GM21381 (cell line): ENCODE measurements around the gene GRM4.
"Not testable (repeated sequence)": the region's sequence is repeated elsewhere in the genome, so short reads cannot be mapped to it uniquely, and the experiment has no call there.

Experiments
- ATAC-seq: cut with Tn5 transposase; IDR thresholded peaks from one replicate; pipeline ENCODE4 v1.9.1; 2021; ENCODE audit warnings: mild to moderate bottlenecking, moderate library complexity; ENCODE audit not compliant: unreplicated experiment

Gene GRM4

DNA sequence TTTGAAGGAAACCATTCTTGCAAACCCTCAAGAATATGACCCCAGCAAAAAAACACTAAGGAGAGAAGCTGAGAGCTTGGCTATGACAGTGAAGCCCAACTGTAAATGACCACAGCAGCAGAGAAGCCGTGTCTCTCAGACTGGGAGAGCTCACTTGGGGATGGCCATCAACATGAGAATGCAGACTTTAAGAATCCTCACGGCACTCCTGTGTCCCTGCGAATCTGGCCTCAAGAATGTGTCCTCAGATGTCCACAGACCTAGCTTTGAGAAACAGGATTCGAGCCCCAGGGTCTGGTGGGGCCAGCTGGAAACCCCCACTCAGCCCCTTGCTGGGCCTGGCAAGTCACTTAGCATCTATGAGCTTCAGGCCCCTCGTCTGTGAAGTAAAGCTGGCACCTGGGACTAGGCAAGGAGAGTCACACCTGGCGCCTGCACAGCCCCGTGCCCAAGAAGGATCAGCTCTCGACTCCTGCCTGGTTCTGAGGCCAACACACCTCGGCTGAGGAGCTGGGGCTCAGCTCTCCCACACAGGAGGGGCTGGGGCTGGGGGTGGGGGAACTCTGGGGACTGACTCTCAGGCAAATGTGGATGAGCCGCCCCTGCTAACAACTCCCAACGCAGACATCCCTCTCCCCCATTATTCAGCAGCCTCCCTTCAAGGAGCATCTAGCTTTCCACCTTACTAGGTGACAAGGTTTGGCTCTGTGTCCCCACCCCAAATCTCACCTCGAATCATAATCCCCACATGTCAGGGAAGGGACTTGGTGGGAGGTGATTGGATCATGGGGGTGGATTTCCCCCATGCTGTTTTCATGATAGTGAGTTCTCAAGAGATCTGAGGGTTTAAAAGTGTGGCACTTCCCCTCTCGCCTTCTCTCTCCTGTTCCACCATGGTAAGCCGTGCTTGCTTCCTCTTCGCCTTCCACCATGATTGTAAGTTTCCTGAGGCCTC, 97.7 kb downstream of the GRM4 start:
- ATAC-seq: no peak

DNA sequence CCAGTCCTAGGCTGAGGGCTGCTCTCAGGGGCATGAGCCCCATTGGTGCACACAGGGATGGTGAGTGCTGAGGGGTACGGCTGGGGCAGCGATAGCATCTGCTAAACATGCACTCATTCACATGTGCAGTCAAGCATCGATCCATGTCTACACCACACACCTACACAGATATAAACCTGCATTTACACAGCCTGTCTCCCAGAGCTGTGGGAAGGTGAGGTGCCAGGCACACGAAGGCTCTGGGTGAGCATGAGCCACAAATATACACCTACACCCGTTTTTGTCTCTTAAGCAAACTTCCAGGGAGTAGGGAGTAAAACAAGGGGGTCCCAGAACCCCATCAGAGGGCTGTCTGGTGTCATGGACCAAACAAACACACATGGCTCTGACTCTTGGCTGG, 99.3 kb downstream of the GRM4 start:
- ATAC-seq: no peak

DNA sequence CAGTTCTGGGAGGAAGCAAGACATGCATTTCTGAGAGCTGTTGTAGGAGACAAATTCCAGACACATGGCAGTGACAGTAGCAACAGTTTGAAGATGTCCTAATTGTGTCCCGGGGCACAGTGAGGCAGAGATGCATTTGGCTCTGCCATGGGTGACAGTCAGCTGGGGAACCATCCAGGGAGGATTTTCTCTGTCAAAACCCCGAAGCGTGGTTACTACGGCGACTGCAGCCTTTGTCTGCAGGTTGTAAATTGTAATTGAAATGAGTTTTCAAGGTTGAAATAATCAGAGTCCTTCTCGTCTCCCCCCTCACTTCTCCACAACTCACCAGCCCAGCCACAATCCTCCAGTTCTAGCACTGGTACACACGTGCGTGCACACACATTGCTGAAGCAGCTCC, 100.1 kb downstream of the GRM4 start:
- ATAC-seq: no peak

DNA sequence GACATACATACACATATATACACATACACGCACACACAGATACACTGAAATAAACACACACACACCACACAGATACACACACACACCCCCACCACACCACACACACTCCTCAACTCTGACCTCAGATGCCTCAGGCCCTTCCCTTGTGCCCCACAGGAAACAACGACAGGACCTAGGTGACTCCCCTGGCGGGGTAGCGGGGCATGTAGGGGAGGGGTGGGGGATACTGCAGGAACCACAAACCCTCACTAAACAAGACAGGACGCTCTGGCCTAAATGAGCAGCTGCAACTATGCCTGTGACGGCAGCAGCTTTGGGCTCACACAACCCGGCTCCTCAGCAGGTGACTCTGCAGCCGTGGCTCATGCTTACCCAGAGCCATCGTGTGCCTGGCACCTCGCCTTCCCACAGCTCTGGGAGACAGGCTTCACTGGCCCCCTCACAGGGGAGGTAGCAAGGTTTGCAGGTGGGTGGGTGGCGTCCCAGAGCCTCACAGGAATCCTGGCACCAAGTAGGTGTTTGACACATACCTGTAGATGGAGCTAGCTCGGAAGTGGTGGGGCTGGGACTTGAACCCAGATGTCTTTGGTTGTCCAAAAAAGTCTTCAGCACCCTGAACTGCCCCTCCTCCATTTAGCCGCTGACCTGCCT, 100.8 kb downstream of the GRM4 start:
- ATAC-seq: no peak

DNA sequence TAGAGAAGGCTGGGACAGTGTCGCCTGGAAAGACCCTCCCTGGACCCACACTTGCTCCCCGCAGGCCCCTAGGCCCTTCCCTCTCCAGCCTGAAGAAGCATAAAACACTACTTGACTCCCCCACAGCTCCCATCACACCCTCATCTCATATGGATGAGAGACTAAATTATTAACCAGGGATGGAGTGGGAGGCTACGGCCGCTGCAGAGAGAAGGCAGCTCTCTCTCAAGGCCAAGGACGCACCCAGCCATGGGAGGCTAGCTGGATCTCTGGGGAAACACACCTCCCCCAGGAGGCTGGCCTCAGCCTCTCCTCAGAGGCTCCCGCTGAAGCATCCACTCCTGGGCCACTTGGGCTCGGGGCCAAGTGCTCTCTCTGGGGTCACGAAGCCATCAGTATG, 102.5 kb downstream of the GRM4 start:
- ATAC-seq: no peak

DNA sequence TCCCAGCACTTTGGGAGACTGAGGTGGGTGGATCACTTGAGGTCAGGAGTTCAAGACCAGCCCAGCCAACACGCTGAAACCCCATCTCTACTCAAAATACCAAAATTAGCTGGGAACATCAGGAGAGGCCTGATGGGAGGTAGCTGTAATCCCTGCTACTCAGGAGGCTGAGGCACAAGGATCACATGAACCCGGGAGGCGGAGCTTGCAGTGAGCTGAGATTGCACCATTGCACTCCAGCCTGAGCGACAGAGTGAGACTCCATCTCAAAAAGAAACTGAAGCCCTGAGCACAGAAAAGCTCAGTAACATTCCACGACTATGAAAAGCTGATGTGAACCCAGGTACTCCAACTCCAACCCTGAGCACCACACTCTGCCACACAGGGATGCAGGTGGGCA, 103.9 kb downstream of the GRM4 start:
- ATAC-seq: not testable (repeated sequence)

DNA sequence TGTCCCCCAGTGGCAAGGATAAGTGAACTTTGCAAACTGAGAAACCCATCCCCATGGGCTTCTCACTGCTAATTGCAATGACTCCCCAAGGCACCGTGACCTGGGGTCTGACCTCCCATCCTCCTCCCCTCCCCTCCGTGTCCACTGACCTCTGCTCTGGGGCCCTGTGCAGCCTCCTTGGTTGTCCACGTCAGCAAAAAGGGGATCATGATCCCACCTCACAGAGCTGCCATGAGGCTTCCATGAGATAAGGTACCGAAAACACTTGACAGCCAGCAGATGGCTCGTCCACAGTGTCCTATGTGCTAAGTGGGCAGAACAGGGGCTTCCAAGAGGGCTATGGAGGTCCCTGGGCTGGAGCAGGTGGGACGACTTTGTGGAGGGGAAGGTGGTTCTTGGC, 104.5 kb downstream of the GRM4 start:
- no peak for ATAC-seq

DNA sequence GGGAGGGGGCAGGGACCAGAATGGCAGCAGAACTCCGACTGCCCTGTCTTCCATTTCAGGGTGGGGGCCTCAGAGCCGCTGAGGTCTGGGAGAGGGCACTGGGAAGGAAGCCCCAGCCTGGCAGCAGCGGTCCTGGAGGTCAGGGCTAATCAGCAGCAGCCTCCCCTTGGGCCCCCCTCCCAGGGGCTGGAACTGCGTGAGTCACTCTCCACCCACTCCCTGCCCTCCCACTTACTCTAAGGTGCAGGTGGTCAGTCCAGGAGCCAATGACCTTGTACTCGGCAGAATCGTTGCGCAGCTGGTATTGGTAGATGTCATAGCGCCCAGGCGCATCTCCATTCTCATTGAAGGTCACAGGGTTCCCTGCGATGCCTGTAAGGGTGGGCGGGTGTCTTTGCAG, 105.9 kb downstream of the GRM4 start:
- no peak for ATAC-seq

DNA sequence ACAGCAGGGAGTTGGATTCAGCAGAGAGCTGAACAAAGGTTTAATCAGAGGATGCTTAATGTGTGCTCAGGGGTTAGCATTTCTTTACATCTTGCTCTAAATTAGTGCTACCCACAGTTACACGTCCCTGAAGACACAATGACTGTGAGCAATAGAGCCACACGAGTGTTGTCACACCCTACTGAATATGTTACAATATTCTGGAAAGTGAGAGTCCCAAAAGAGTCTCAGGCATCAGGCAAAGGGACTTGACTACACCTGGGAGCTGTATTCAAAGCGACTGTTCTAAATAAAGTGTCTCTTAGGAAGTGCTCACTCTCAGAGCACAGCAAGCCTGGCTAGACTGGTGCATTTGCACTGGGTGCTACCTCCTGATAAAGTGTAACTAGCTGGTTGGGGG, 108.7 kb downstream of the GRM4 start:
- ATAC-seq: no peak

DNA sequence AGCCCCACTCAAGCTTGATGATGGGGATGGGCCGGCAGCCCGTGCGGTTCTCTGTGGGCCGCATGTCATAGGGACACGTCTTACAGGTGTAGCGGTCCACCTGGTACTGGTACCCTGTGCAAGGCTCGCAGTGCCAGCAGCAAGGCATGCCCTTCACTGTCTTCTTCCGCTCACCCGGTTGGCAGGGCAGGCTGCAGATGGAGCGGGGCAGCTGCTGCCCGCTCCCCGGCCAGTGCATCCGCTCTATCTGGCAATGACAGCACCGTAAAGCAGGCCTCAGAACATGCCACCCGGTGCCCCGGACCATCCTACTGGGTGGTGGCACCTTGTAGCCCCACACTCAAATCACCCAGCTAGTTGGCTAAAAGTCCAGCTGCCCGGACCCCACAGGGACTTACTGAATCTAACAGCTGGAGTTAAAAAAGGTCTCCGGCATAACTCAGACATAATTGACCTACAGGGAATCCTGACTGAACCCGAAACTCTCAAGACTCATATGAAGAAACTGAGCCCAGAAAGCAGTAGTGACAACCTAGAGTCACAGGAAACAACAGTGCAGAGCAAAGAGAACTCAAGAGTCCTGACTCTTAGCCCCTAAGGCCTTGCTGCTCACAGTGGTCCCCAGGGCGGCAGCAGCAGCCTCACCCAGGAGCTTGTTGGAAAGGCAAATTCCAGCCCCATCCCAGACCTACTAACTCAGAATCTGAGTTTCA, 109.4 kb downstream of the GRM4 start:
- ATAC-seq: no peak

DNA sequence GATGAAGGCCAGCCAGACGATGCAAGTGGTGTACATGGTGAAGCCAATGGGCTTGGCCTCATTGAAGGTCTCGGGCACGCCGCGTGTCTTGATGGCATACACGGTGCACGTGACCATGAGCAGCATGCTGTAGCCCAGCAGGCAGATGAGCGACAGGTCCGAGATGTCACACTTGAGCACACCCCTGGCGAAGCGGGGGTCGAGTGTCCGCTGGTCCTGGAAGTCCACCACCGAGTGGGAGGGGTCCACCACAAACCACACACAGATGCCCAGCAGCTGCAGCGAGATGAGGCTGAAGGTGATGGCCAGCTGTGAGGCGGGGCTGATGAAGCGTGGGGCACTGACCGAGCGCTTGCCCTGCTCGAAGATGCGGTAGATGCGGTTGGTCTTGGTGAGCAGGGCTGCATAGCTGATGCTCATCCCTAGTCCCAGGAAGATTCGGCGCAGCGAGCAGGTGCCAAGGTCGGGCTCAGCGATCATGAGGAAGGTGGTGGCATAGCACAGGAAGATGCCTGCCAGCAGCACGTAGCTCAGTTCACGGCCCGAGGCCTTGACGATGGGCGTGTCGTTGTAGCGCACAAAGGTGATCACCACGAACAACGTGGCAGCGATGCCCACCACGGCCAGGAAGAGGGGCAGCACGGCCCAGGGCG, 110.1 kb downstream of the GRM4 start:
- ATAC-seq: no peak

DNA sequence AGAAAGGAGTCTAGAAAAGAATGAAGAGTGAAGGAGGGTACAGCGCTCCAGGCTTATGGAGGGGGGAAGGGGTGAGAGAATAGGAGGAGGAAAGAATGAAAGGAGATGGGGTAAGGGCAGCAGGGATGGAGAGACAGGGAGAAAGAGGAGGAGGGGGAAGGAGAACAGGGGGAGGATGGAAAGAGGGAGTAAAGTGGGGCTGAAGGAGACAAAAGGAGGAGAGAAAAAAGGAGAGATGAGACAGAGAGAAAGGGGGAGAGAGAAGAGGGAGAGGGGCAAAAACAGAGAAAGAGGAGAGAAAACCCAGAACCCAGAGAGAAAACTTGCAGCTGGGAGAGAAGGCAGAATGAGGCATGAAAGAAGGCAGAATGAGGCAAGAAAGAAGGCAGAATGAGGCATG, 110.7 kb downstream of the GRM4 start:
- no peak for ATAC-seq

DNA sequence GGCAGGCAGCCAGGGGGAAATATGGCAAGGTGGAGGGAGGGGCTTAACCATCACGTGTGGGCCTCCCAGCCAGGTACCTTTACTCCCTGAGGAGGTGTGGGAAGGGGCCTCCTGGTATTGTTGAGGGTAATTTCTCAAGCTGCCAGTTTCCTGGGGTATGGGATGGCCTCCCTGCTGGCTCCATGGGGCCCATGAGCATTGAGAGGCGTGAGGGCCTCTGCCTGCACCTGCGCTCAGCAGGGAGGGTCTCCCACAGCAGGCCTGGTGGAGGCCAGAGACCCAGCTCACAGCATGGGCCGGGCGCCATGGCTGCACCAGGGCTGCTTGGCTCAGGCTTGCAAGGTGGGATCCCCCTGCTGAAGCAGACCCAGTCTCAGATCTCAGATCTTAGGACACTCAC, 113.0 kb downstream of the GRM4 start:
- no peak for ATAC-seq

DNA sequence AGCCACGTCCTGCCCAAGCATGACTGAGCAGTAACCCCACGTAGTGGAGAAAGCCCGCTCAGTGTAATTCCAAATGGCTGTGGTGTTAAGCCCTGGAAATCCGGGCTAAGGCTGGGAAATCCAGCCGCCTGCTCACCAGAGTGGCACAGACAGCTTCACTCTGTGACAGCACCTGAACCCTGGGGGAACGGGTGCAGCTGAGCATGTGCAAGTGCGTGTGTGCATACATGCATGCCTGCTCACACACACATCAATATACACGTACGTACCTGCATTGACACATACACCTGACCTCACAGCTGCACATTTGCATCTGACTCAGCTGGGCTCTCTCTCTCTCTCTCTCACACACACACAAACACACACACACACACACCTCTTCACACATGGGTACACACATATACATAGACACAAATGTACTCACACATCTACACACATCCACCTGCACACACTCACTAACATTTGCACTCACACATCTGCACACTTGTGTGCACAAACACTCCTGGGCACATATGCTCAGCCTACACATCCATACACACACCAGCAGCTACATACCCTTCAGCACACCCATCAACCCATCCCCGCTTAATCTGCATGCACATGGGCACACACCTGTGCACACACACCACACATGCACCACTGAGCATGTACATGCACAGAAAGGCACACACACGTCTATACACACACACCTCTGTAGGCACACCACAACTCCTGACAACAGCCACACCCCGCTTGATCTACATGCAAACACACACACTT, 114.1 kb downstream of the GRM4 start:
- ATAC-seq: no peak

DNA sequence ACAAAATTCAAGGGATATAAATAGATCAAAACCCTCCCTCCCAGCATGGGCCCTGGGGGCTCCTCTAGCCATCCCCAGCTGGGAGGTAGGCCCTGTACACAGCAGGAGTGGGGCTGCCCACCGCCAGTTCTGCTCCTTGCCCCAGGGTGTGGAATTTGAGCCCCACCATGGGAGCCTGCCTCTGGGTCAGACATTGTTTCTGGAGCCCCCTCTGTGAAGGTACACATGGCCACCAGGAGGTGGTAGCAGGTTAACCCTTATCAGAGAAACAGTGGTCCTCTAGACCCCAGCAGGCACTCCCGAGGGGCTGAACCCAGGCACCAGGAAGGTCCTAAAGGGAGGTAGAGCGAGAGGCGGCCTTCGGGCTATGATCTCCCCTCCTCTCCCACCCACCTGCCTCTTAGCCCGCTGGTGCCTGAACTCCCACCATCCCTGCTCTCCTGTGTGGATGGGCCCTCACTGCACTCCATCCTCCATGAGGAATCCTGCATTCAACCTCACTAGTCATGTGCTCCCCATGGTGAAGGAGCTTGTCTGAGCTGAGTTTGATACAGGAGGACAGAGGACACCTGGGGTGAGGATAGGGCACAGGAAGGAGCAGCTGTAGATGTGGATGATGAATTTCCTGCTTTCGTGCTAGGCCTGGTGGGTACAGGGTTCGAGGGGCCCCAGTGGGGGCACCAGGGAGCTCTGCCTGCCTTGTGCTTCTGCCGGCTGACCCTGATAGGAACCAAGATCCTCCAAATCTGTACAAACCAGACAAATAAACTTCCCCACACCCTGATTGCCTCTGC, 114.9 kb downstream of the GRM4 start:
- no peak for ATAC-seq

DNA sequence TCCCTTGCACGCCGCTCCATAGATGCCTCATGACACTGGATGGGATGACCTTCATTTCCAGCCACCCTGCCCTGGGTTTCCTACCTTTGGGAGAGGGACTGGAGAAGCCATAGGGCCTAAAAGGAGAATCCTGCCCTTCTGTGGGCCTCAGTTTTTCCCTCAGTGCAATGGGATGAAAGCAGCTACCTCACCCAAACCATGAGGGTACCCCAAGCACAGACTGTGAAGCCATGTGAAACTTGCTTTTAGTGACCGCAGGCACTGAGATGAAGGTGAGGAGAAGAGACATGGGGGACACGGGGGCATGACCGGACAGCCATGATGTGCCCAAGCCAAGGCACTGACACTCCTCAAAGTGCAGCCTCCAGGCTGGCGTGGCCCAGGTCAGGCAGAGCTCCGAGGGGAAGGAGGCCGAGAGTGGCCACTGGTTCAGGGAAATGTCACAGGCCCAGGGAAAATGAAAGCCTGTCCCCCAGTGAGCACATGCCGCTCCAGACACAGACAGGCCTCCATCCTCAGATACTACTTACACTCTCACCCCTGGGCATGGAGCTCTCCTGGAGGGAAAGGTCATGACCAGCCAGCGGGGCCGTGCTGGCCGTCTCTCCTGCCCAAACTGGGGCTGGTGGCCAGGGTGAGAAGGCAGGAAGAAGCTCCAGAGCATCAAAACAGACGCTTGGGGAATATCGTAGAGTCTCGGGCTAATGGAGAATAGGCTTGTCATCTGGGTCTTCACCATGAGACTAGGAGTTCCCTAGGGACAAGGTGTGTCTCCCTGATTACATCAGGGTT, 116.2 kb downstream of the GRM4 start:
- ATAC-seq: no peak

DNA sequence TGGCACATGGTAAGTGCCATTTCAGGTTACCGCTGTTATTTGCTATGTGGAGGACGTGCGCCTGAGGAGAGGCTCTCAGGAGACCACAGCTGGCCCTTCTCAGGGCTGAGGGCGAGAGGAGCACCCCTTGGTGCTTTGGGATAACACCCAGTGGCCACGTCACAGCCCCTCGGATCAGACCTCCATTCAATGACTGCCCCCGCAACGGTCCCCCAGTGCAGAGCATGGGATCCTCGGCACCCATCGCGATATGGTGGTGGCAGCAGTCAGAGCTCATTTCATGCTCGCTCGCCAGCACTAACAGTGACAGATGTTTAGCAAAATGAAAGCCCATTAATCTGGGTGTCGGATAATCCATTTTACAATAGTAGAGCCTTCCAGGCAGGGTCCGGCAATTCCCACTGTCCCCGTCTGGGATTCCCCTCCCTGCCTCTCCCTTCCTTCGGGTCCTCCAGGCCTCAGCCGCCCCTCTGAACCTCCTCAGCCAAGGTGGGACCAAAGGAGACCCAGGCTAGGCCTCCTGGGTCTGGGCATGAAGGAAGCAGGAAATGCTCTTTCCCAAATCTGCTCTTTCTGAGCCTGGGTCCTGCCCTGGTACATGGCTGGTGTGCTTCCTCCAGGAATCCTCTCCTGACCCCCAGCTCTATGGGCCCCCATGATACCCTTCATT, 117.1 kb downstream of the GRM4 start:
- no peak for ATAC-seq

DNA sequence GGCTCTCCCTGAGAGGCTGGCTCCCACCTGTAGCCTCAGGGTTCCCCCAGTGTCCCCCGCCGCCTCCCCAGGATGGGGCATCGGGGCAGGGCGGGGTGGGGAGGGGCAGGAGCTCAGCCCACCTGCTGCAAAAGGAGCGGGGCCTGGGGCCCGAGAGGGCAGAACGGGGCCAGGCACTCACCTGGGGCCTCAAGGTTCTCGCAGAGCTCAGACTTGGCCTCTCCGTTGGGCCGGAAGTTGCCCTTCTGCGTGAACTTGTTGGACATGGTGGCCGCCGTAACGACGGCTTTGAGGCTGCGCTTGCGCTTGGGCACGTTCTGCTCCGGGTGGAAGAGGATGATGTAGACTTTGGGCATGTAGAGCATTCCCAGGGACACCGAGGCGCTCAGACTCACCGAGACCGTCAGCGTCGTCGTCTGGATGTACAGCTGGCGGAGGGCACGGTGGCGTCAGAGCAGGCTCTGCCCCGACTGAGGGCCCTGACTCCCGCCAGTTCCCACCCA, 117.9 kb downstream of the GRM4 start:
- ATAC-seq: no peak
